Measurements from ENCODE around the gene SH2D6.

- TF ChIP-seq, protein P1, sequence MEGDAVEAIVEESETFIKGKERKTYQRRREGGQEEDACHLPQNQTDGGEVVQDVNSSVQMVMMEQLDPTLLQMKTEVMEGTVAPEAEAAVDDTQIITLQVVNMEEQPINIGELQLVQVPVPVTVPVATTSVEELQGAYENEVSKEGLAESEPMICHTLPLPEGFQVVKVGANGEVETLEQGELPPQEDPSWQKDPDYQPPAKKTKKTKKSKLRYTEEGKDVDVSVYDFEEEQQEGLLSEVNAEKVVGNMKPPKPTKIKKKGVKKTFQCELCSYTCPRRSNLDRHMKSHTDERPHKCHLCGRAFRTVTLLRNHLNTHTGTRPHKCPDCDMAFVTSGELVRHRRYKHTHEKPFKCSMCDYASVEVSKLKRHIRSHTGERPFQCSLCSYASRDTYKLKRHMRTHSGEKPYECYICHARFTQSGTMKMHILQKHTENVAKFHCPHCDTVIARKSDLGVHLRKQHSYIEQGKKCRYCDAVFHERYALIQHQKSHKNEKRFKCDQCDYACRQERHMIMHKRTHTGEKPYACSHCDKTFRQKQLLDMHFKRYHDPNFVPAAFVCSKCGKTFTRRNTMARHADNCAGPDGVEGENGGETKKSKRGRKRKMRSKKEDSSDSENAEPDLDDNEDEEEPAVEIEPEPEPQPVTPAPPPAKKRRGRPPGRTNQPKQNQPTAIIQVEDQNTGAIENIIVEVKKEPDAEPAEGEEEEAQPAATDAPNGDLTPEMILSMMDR (IDR thresholded peaks at IDR 0.05; ENCODE audit: poor library complexity, severe bottlenecking): no peak
- no peak for TF ChIP-seq REST (IDR thresholded peaks at IDR 0.05; ENCODE audit: borderline replicate concordance)
- TF ChIP-seq MXI1 (conservative IDR thresholded peaks at IDR 0.05; ENCODE audit: poor library complexity, severe bottlenecking): no peak
- no peak for TF ChIP-seq POLR2AphosphoS5 (IDR thresholded peaks at IDR 0.05)
- TF ChIP-seq SMC3 (conservative IDR thresholded peaks at IDR 0.05; ENCODE audit: poor library complexity): no peak
- TF ChIP-seq EP300 (conservative IDR thresholded peaks at IDR 0.05; ENCODE audit: poor library complexity, severe bottlenecking): no peak
- TF ChIP-seq EZH2 (IDR thresholded peaks at IDR 0.05; ENCODE audit: borderline replicate concordance, insufficient read depth, low read length, poor library complexity, severe bottlenecking): no peak
- TF ChIP-seq RAD21 (conservative IDR thresholded peaks at IDR 0.05): no peak
- TF ChIP-seq TAF1 (IDR thresholded peaks at IDR 0.05; ENCODE audit: low read depth): no peak
These were observed 34.7 kb upstream of the SH2D6 start for GRCh38 chr2:85383850-85384249.
